Measurements from ENCODE around the gene SYNJ2. TPM values are rescaled to one million over a fixed set of nuclear protein-coding genes. Genes with fewer than 3 reads are reported as not detected.
A peak's percentile ranks its signal among the peaks of the same experiment; 100 is the strongest.

Gene SYNJ2
- total RNA-seq, 2 donors from 2014 or later, result 35.4 to 50.1 TPM

- intact Hi-C loops (cut with DNase I, micrococcal nuclease), result no loop called here
- ATAC-seq, result peak; percentile 71
- no peak for DNase-seq
These were observed 38.6 kb downstream of the SYNJ2 start for GRCh38 chr6:158020272-158020711.

GRCh38 chr6:158020811-158021210, 39.1 kb downstream of the SYNJ2 start:
- DNase-seq, result no peak
- no peak for ATAC-seq
- intact Hi-C loops (cut with DNase I, micrococcal nuclease), result no loop called here

- ATAC-seq (no peak), DNase-seq (no peak)
- intact Hi-C loops (cut with DNase I, micrococcal nuclease), result no loop called here
These were observed 39.7 kb downstream of the SYNJ2 start for GRCh38 chr6:158021376-158021775.

GRCh38 chr6:158021814-158022748, 40.4 kb downstream of the SYNJ2 start:
- DNase-seq (no peak), ATAC-seq (no peak)
- intact Hi-C loops (cut with DNase I, micrococcal nuclease), result no loop called here

GRCh38 chr6:158022749-158023596, 41.3 kb downstream of the SYNJ2 start:
- ATAC-seq (no peak), DNase-seq (no peak)
- intact Hi-C loops (cut with DNase I, micrococcal nuclease), result no loop called here

- DNase-seq, result no peak
- intact Hi-C loops (cut with DNase I, micrococcal nuclease), result no loop called here
- no peak for ATAC-seq
These were observed 41.9 kb downstream of the SYNJ2 start for GRCh38 chr6:158023597-158023939.

- ATAC-seq, result no peak
- no peak for DNase-seq
- intact Hi-C loops (cut with DNase I, micrococcal nuclease), result no loop called here
These were observed 43.1 kb downstream of the SYNJ2 start for GRCh38 chr6:158024566-158025297.

GRCh38 chr6:158026054-158026900, 44.6 kb downstream of the SYNJ2 start:
- peak; percentile 74 to 85 for DNase-seq
- intact Hi-C loops (cut with DNase I, micrococcal nuclease), result no loop called here
- peak; percentile 71 for ATAC-seq

GRCh38 chr6:158026901-158027589, 45.4 kb downstream of the SYNJ2 start:
- DNase-seq (no peak), ATAC-seq (no peak)
- intact Hi-C loops (cut with DNase I, micrococcal nuclease), result no loop called here

GRCh38 chr6:158027590-158028285, 46.1 kb downstream of the SYNJ2 start:
- ATAC-seq, result no peak
- intact Hi-C loops (cut with DNase I, micrococcal nuclease), result no loop called here
- DNase-seq, result no peak

GRCh38 chr6:158028421-158028820, 46.8 kb downstream of the SYNJ2 start:
- intact Hi-C loops (cut with DNase I, micrococcal nuclease), result no loop called here
- DNase-seq, result no peak
- ATAC-seq, result no peak

GRCh38 chr6:158028876-158029275, 47.2 kb downstream of the SYNJ2 start:
- no peak for DNase-seq

GRCh38 chr6:158029668-158030230, 48.1 kb downstream of the SYNJ2 start:
- intact Hi-C loops (cut with DNase I, micrococcal nuclease), result no loop called here
- ATAC-seq, result no peak
- DNase-seq, result no peak

More at GRCh38 chr6:158028876-158029275, 47.2 kb downstream of the SYNJ2 start:
- intact Hi-C loops (cut with DNase I, micrococcal nuclease), result no loop called here
- ATAC-seq, result no peak

- intact Hi-C loops (cut with DNase I, micrococcal nuclease), result no loop called here
- DNase-seq (no peak), ATAC-seq (no peak)
These were observed 49.0 kb downstream of the SYNJ2 start for GRCh38 chr6:158030380-158031300.

GRCh38 chr6:158031381-158032353, 50.0 kb downstream of the SYNJ2 start:
- no peak for ATAC-seq
- peak in 1 of 2 donors; percentile 64 for DNase-seq
- intact Hi-C loops (cut with DNase I, micrococcal nuclease), result no loop called here
